Measurements from ENCODE around the gene TNIP3.
"Not testable (repeated sequence)": the region's sequence is repeated elsewhere in the genome, so short reads cannot be mapped to it uniquely, and the experiment has no call there.

Gene TNIP3, protein sequence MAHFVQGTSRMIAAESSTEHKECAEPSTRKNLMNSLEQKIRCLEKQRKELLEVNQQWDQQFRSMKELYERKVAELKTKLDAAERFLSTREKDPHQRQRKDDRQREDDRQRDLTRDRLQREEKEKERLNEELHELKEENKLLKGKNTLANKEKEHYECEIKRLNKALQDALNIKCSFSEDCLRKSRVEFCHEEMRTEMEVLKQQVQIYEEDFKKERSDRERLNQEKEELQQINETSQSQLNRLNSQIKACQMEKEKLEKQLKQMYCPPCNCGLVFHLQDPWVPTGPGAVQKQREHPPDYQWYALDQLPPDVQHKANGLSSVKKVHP

GRCh38 chr4:121164291-121164690 is at the start of gene TNIP3:
TNIP3 (minus strand) TSS chr4:121164321; CDS start chr4:121164125, 196 bp downstream.
- TF ChIP-seq, protein P1, sequence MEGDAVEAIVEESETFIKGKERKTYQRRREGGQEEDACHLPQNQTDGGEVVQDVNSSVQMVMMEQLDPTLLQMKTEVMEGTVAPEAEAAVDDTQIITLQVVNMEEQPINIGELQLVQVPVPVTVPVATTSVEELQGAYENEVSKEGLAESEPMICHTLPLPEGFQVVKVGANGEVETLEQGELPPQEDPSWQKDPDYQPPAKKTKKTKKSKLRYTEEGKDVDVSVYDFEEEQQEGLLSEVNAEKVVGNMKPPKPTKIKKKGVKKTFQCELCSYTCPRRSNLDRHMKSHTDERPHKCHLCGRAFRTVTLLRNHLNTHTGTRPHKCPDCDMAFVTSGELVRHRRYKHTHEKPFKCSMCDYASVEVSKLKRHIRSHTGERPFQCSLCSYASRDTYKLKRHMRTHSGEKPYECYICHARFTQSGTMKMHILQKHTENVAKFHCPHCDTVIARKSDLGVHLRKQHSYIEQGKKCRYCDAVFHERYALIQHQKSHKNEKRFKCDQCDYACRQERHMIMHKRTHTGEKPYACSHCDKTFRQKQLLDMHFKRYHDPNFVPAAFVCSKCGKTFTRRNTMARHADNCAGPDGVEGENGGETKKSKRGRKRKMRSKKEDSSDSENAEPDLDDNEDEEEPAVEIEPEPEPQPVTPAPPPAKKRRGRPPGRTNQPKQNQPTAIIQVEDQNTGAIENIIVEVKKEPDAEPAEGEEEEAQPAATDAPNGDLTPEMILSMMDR (IDR thresholded peaks at IDR 0.05; ENCODE audit: low read length, missing control alignments) = no peak

DNA sequence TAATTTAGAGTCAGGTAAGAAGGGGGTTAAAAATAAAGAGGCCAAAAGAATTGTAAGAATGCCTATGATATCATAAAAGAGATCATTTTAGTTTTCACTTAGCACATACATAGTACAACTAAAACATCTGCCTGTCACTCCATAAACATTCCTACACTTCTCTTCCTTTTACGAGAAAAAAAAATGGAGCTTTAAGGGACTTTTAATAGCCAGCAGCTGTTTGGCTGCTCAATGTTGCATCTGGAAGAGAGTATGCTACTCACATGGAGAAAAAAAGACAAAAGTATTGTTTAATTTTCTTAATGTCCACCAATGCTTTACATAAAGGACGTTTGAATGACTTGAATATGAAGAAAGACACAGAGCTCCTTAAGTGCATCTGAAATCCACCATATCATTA is 48.7 kb upstream of the TNIP3 start:
- H3K4me3 ChIP-seq (replicated peaks; ENCODE audit: low read depth, low read length) = no peak overlapping the region
- TF ChIP-seq, protein P1 (IDR thresholded peaks at IDR 0.05; ENCODE audit: low read length, missing control alignments) = no peak
- no peak for DNase-seq (ENCODE audit: low read depth)

More at GRCh38 chr4:121164291-121164690, at the start of gene TNIP3:
- DNase-seq (ENCODE audit: low read depth) = peak; percentile 90
- H3K4me3 ChIP-seq (replicated peaks; ENCODE audit: low read depth, low read length) = peak within 1 kb of the TSS; percentile 3

- DNase-seq (ENCODE audit: low read depth) = no peak
- TF ChIP-seq, protein P1 (IDR thresholded peaks at IDR 0.05; ENCODE audit: low read length, missing control alignments) = no peak
- no peak overlapping the region for H3K4me3 ChIP-seq (replicated peaks; ENCODE audit: low read depth, low read length)
Observed at GRCh38 chr4:121209171-121209570, 45.0 kb upstream of the TNIP3 start.

DNA sequence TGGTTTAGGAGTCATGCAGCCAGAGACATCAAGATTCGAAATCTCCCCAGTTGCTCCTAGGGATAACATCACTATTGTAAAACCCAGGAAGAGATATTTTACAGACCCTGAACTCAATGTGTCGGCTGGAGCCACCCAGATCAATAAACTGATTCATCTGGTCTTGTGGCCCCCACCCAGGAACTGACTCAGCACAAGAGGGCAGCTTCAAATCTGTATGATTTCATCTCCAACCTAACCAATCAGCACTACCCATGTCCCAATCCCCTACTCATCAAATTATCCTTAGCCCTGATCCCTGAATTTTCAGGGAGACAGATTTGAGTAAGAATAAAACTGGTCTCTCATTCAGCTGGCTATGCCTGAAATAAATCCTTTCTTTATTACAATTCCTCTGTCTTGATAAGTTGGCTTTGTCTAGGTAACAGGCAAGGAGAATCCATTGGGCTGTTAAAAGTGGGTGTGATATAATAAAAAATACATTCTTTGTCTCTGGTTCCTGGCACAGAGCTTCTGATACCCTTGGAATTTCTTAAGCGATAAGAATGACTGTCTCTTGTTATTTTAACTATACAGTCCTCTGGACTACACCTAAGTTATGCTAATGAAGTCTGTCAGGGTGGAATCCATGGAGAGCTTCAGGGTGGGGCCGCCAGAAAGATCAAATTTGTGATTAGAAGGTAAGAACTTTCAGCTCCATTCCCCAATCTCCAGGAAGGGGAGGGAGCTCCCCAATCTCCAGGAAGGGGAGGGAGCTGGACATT is 44.3 kb upstream of the TNIP3 start:
- TF ChIP-seq, protein P1 (IDR thresholded peaks at IDR 0.05; ENCODE audit: low read length, missing control alignments) = no peak
- no peak for DNase-seq (ENCODE audit: low read depth)
- H3K4me3 ChIP-seq (replicated peaks; ENCODE audit: low read depth, low read length) = no peak overlapping the region

GRCh38 chr4:121205777-121206176 is 41.7 kb upstream of the TNIP3 start:
- H3K4me3 ChIP-seq (replicated peaks; ENCODE audit: low read depth, low read length); DNase-seq (ENCODE audit: low read depth): not testable (repeated sequence)

DNA sequence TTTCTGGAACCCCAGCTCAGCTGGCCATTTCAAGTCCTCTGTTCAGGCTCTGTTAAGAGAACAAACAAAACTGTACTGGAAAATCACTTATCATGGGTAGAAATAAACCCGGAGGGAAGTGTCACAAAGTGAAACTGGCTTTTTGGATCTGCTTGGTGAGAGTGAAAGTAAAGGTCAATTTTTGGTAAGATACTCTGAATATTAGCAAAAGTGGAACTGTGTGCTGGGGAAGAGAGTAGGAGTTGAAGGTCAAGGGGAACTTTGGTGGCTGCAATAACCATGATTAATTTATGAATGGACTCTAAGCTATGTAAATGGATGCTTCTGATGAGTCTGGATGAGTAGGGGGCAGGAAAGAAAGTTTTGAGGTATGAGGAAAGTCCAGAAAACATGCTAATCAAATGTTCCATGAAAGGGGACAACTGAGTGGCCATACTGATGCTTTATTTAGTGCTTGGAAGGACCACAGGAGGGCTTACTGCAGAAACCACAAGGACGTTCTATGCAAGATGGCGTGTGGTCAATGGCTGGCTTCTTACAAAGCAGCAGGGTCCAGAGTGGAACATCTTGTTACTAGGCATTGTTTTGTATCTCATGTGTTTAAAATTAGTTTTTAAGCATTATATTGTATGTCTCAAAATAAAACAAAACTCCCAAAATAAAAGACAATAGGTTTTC is 36.8 kb upstream of the TNIP3 start:
- no peak overlapping the region for H3K4me3 ChIP-seq (replicated peaks; ENCODE audit: low read depth, low read length)
- no peak for DNase-seq (ENCODE audit: low read depth)
- TF ChIP-seq, protein P1 (IDR thresholded peaks at IDR 0.05; ENCODE audit: low read length, missing control alignments) = no peak

Measured in fibroblast of pulmonary artery (primary cell).